GM18867 (cell line): ENCODE results near the gene CHRM1.
"Not testable (repeated sequence)": the region's sequence is repeated elsewhere in the genome, so short reads cannot be mapped to it uniquely, and the experiment has no call there.

Experiments used
- ATAC-seq: cut with Tn5 transposase; IDR thresholded peaks from one replicate; pipeline ENCODE4 v1.9.1; 2021; ENCODE audit warnings: mild to moderate bottlenecking, moderate library complexity; ENCODE audit not compliant: unreplicated experiment

CHRM1 gene

GRCh38 chr11:62880231-62880802 is 40.8 kb downstream of the CHRM1 start:
- no peak for ATAC-seq

GRCh38 chr11:62879235-62879978 is 41.8 kb downstream of the CHRM1 start:
- no peak for ATAC-seq

GRCh38 chr11:62876712-62877111 is 44.5 kb downstream of the CHRM1 start:
- ATAC-seq, result no peak

- no peak for ATAC-seq
Measured at GRCh38 chr11:62875698-62876478, 45.3 kb downstream of the CHRM1 start.

GRCh38 chr11:62874851-62875250 is 46.3 kb downstream of the CHRM1 start:
- ATAC-seq, result no peak

GRCh38 chr11:62865635-62866034 is 55.5 kb downstream of the CHRM1 start:
- ATAC-seq, result no peak

GRCh38 chr11:62863687-62864335 is 57.4 kb downstream of the CHRM1 start:
- ATAC-seq, result no peak

- ATAC-seq, result not testable (repeated sequence)
Measured at GRCh38 chr11:62861564-62862192, 59.5 kb downstream of the CHRM1 start.

- ATAC-seq, result no peak
Measured at GRCh38 chr11:62860835-62861563, 60.2 kb downstream of the CHRM1 start.

GRCh38 chr11:62859281-62859703 is 61.9 kb downstream of the CHRM1 start:
- not testable (repeated sequence) for ATAC-seq
